ENCODE data around the gene PROSER3.

GRCh38 chr19:35811317-35812219 lies 53.6 kb downstream of the PROSER3 start:
- TF ChIP-seq CTCF (IDR thresholded peaks at IDR 0.05) (no peak), EZH2 (IDR thresholded peaks at IDR 0.05; ENCODE audit: borderline replicate concordance, insufficient read depth, low read depth, low read length, poor library complexity, severe bottlenecking) (no peak)

All from B cell (primary cell).